H9 (cell line): Measurements from ENCODE around the gene SLC13A4. TPM values are rescaled to one million over a fixed set of nuclear protein-coding genes. Genes with fewer than 3 reads are reported as not detected.

Experiments used
- DNase-seq: peaks from one replicate; pipeline ENCODE4 v3.0.0-alpha.2; 2017
- H2AFZ ChIP-seq: one replicate; pipeline ENCODE4 v1.6.1; 2013; ENCODE audit warnings: mild to moderate bottlenecking, low read length, control low read depth, moderate library complexity
- H2AK5ac ChIP-seq: 2 replicates; pipeline ENCODE4 v1.6.1; 2013; ENCODE audit warnings: low read length, control low read depth, mixed read lengths; ENCODE audit not compliant: insufficient read length
- H2BK120ac ChIP-seq: one replicate; pipeline ENCODE4 v1.6.1; 2013; ENCODE audit warnings: low read depth, mild to moderate bottlenecking, low read length, control low read depth, inconsistent platforms; ENCODE audit not compliant: poor library complexity, severe bottlenecking
- H2BK12ac ChIP-seq: 2 replicates; pipeline ENCODE4 v1.6.1; 2013; ENCODE audit warnings: low read length, control low read depth, mixed read lengths, low read depth; ENCODE audit not compliant: insufficient read length
- H2BK15ac ChIP-seq: 2 replicates; pipeline ENCODE4 v1.6.1; 2013; ENCODE audit warnings: low read depth, low read length, control low read depth
- H2BK20ac ChIP-seq: one replicate; pipeline ENCODE4 v1.6.1; 2013; ENCODE audit warnings: low read depth, mild to moderate bottlenecking, low read length, control low read depth, inconsistent platforms; ENCODE audit not compliant: poor library complexity, severe bottlenecking
- H2BK5ac ChIP-seq: 2 replicates; pipeline ENCODE4 v1.6.1; 2013; ENCODE audit warnings: low read length, control low read depth, mixed read lengths; ENCODE audit not compliant: insufficient read length
- H3K14ac ChIP-seq: 2 replicates; pipeline ENCODE4 v1.6.1; 2013; ENCODE audit warnings: low read length, control low read depth; ENCODE audit not compliant: insufficient read depth
- H3K18ac ChIP-seq: 2 replicates; pipeline ENCODE4 v1.6.1; 2013; ENCODE audit warnings: low read depth, mild to moderate bottlenecking, mixed read lengths, low read length, control low read depth; ENCODE audit not compliant: insufficient read length
- H3K23ac ChIP-seq: 2 replicates; pipeline ENCODE4 v1.6.1; 2013; ENCODE audit warnings: low read length, control low read depth, mixed read lengths, low read depth; ENCODE audit not compliant: insufficient read length
- H3K23me2 ChIP-seq: 2 replicates; pipeline ENCODE4 v1.6.1; 2013; ENCODE audit warnings: low read depth, mild to moderate bottlenecking, mixed read lengths, low read length, control low read depth; ENCODE audit not compliant: insufficient read length, poor library complexity, severe bottlenecking
- H3K27ac ChIP-seq: 2 replicates; pipeline ENCODE4 v1.5.1; 2013; ENCODE audit warnings: low read length, control low read depth, mixed read lengths, low read depth; ENCODE audit not compliant: insufficient read length
- H3K27me3 ChIP-seq: 2 replicates; pipeline ENCODE4 v1.6.1; 2013; ENCODE audit warnings: low read length, control low read depth, inconsistent platforms; ENCODE audit not compliant: insufficient read depth
- H3K4ac ChIP-seq: 2 replicates; pipeline ENCODE4 v1.6.1; 2013; ENCODE audit warnings: low read depth, mild to moderate bottlenecking, control low read depth, inconsistent platforms, low read length, moderate library complexity
- H3K4me1 ChIP-seq: 2 replicates; pipeline ENCODE4 v1.6.1; 2013; ENCODE audit warnings: low read length, control low read depth, inconsistent platforms; ENCODE audit not compliant: insufficient read depth
- H3K4me2 ChIP-seq: 2 replicates; pipeline ENCODE4 v1.6.1; 2013; ENCODE audit warnings: low read length, control low read depth, mixed read lengths; ENCODE audit not compliant: insufficient read length, insufficient read depth
- H3K56ac ChIP-seq: 2 replicates; pipeline ENCODE4 v1.6.1; 2013; ENCODE audit warnings: low read depth, mild to moderate bottlenecking, mixed read lengths, low read length, control low read depth; ENCODE audit not compliant: insufficient read length
- H3K79me1 ChIP-seq: 2 replicates; pipeline ENCODE4 v1.6.1; 2013; ENCODE audit warnings: low read depth, mild to moderate bottlenecking, moderate library complexity, low read length, control low read depth, inconsistent platforms; ENCODE audit not compliant: insufficient read depth, poor library complexity, severe bottlenecking
- H3K79me2 ChIP-seq: 2 replicates; pipeline ENCODE4 v1.6.1; 2013; ENCODE audit warnings: low read length, control low read depth, inconsistent platforms; ENCODE audit not compliant: insufficient read depth
- H3K9ac ChIP-seq: 2 replicates; pipeline ENCODE4 v1.6.1; 2013; ENCODE audit warnings: low read length, control low read depth, mixed read lengths; ENCODE audit not compliant: insufficient read length; ENCODE audit errors: extremely low read depth
- H3K9me3 ChIP-seq: one replicate; pipeline ENCODE4 v1.6.1; 2013; ENCODE audit warnings: low read depth, low read length, inconsistent platforms; ENCODE audit not compliant: control insufficient read depth
- H3T11ph ChIP-seq: one replicate; pipeline ENCODE4 v1.6.1; 2013; ENCODE audit warnings: mild to moderate bottlenecking, low read length, control low read depth, inconsistent platforms
- H4K20me1 ChIP-seq: one replicate; pipeline ENCODE4 v1.6.1; 2013; ENCODE audit not compliant: control insufficient read depth, insufficient read length, insufficient read depth
- H4K5ac ChIP-seq: 2 replicates; pipeline ENCODE4 v1.6.1; 2013; ENCODE audit warnings: low read depth, mild to moderate bottlenecking, mixed read lengths, low read length, control low read depth; ENCODE audit not compliant: insufficient read length
- H4K8ac ChIP-seq: replicated peaks from 2 replicates; pipeline ENCODE4 v1.6.1; 2013; ENCODE audit warnings: low read length, control low read depth, mixed read lengths, low read depth; ENCODE audit not compliant: insufficient read length
- H4K91ac ChIP-seq: 2 replicates; pipeline ENCODE4 v1.6.1; 2013; ENCODE audit warnings: low read depth, mild to moderate bottlenecking, moderate library complexity, mixed read lengths, low read length, control low read depth; ENCODE audit not compliant: insufficient read length
- H3K27ac Mint-ChIP-seq, 3 experiments: 2 replicates in 2 of 3; 3 replicates in 1 of 3; pipeline ENCODE4 v1.8.0; 2020 to 2021; ENCODE audit warnings: mixed read lengths in 3 of 3, mild to moderate bottlenecking in 1 of 3, moderate library complexity in 1 of 3
- H3K27me3 Mint-ChIP-seq: 2 replicates; pipeline ENCODE4 v1.8.0; 2021; ENCODE audit warnings: low read depth, mild to moderate bottlenecking, moderate library complexity, mixed read lengths
- H3K36me3 Mint-ChIP-seq, 3 experiments: 2 replicates in 2 of 3; 3 replicates in 1 of 3; pipeline ENCODE4 v1.8.0; 2020 to 2021; ENCODE audit warnings: low read depth in 3 of 3, mixed read lengths in 3 of 3; ENCODE audit not compliant: insufficient read depth in 1 of 3
- H3K4me1 Mint-ChIP-seq, 2 experiments: 2 replicates each; pipeline ENCODE4 v1.8.0; 2020; ENCODE audit warnings: mixed read lengths in 2 of 2
- H3K4me3 Mint-ChIP-seq, 2 experiments: 2 replicates in 1 of 2; 3 replicates in 1 of 2; pipeline ENCODE4 v1.8.0; 2020 to 2021; ENCODE audit warnings: mild to moderate bottlenecking in 2 of 2, mixed read lengths in 2 of 2, moderate library complexity in 1 of 2
- H3K9me3 Mint-ChIP-seq, 2 experiments: 2 replicates in 1 of 2; 3 replicates in 1 of 2; pipeline ENCODE4 v1.8.0; 2020; ENCODE audit warnings: mild to moderate bottlenecking in 2 of 2, mixed read lengths in 2 of 2, moderate library complexity in 1 of 2
- CTCF ChIP-seq: fragments of 200-600 bp; sonication (generic); conservative IDR thresholded peaks from 3 replicates; pipeline ENCODE4 v1.8.0; 2021; ENCODE audit warnings: antibody characterized with exemption, mild to moderate bottlenecking
- WGBS: extraction: QIAGEN DNeasy Blood & Tissue Kit; methylation state at CpG from one replicate; pipeline ENCODE4 v1.1.7; 2013; ENCODE audit warnings: missing lambda C conversion rate, low lambda C conversion rate, mixed read lengths; ENCODE audit not compliant: insufficient read length; ENCODE audit errors: extremely low coverage; 5-methylcytosine and 5-hydroxymethylcytosine counted together
- total RNA-seq: library from RNA; stranded (reverse); gene quantifications from 2 replicates; pipeline ENCODE4 v1.2.1, GENCODE V29; 2021

SLC13A4 gene
- total RNA-seq, 1 experiment from 2014 or later = 3.5 TPM

- Histone ChIP-seq H4K5ac (no peak overlapping the region), H2BK20ac (no peak overlapping the region), H3K79me2 (no peaks in the 10 kb centered on the region), H3K27me3 (no peaks in the 10 kb centered on the region), H3K79me1 (no peaks in the 10 kb centered on the region), H3K9me3 (no peaks in the 10 kb centered on the region), H2AFZ (no peak overlapping the region), H4K91ac (no peak overlapping the region), H4K20me1 (no peaks in the 10 kb centered on the region), H2BK120ac (no peak overlapping the region), H3K4me1 (no peaks in the 10 kb centered on the region), H4K8ac (no peak overlapping the region), H3K14ac (no peak overlapping the region), H2BK15ac (no peak overlapping the region), H3K18ac (no peak overlapping the region), H3K23ac (no peak overlapping the region), H3K9ac (no peak overlapping the region), H3K4ac (no peak overlapping the region), H3T11ph (no peak overlapping the region), H2AK5ac (no peak overlapping the region), H3K23me2 (no peaks in the 10 kb centered on the region), H3K27ac (no peak overlapping the region), H2BK12ac (no peak overlapping the region), H2BK5ac (no peak overlapping the region), H3K4me2 (no peak overlapping the region), H3K56ac (no peak overlapping the region)
- DNase-seq = no peak
- no peak for TF ChIP-seq CTCF
- WGBS = no CpG with 5 or more reads among the region's 21 CpGs
- no peak overlapping the region for H3K4me3 Mint-ChIP-seq
- peak overlapping the region in 1 of 3 experiments; percentile 52; a peak in 1 of 7 replicates for H3K27ac Mint-ChIP-seq
- H3K36me3 Mint-ChIP-seq = no peaks in the 10 kb centered on the region
- H3K27me3 Mint-ChIP-seq = peaks cover 3% of the 10 kb centered on the region; the same call in 1 of the 2 replicates
- peaks cover 13 to 15% of the 10 kb centered on the region in 2 experiments for H3K4me1 Mint-ChIP-seq
- H3K9me3 Mint-ChIP-seq = no peaks in the 10 kb centered on the region
Observed at GRCh38 chr7:135721198-135721820, 6.7 kb downstream of the SLC13A4 start.
